ENCODE data around the gene CUEDC1.

Gene CUEDC1

GRCh38 chr17:57910462-57911420 is 44.5 kb downstream of the CUEDC1 start:
- H3K4me2 ChIP-seq: no peak overlapping the region

GRCh38 chr17:57909551-57909950 is 45.7 kb downstream of the CUEDC1 start:
- Histone ChIP-seq H3K36me3 (no peaks in the 10 kb centered on the region), H3K4me1 (peaks cover 71% of the 10 kb centered on the region), H3K4me2 (peak overlapping the region; percentile 57), H3K9ac (no peak overlapping the region), H4K20me1 (no peaks in the 10 kb centered on the region), H3K27ac (no peak overlapping the region), H3K4me3 (no peak overlapping the region), H3K27me3 (no peaks in the 10 kb centered on the region), H3K9me3 (no peaks in the 10 kb centered on the region)
- no peak for TF ChIP-seq Cebpa-rat (IDR thresholded peaks at IDR 0.05)

More at GRCh38 chr17:57910462-57911420, 44.5 kb downstream of the CUEDC1 start:
- Histone ChIP-seq H4K20me1 (no peaks in the 10 kb centered on the region), H3K27me3 (no peaks in the 10 kb centered on the region), H3K4me1 (peaks cover 71% of the 10 kb centered on the region), H3K27ac (no peak overlapping the region), H3K4me3 (no peak overlapping the region), H3K9me3 (no peaks in the 10 kb centered on the region), H3K9ac (no peak overlapping the region), H3K36me3 (no peaks in the 10 kb centered on the region)
- TF ChIP-seq Cebpa-rat (IDR thresholded peaks at IDR 0.05): no peak

- H3K4me2 ChIP-seq: peak overlapping the region; percentile 57
- peaks cover 71% of the 10 kb centered on the region for H3K4me1 ChIP-seq
- peak overlapping the region; percentile 7; the same call in 1 of the 2 replicates for H3K9ac ChIP-seq
- H3K27ac ChIP-seq: no peak overlapping the region
- H3K9me3 ChIP-seq: no peaks in the 10 kb centered on the region
- no peak overlapping the region for H3K4me3 ChIP-seq
- no peaks in the 10 kb centered on the region for H3K36me3 ChIP-seq
- no peaks in the 10 kb centered on the region for H3K27me3 ChIP-seq
- H4K20me1 ChIP-seq: no peaks in the 10 kb centered on the region
- TF ChIP-seq Cebpa-rat (IDR thresholded peaks at IDR 0.05): no peak
Measured at GRCh38 chr17:57908278-57908677, 46.9 kb downstream of the CUEDC1 start.

- Histone ChIP-seq H3K27me3 (no peaks in the 10 kb centered on the region), H3K36me3 (no peaks in the 10 kb centered on the region), H3K9me3 (no peaks in the 10 kb centered on the region), H3K4me2 (peak overlapping the region; percentile 33), H3K9ac (no peak overlapping the region), H3K4me1 (peaks cover 82% of the 10 kb centered on the region), H4K20me1 (no peaks in the 10 kb centered on the region), H3K27ac (no peak overlapping the region), H3K4me3 (no peak overlapping the region)
- TF ChIP-seq Cebpa-rat (IDR thresholded peaks at IDR 0.05): no peak
Measured at GRCh38 chr17:57906910-57907309, 48.3 kb downstream of the CUEDC1 start.

GRCh38 chr17:57905875-57906455 is 49.2 kb downstream of the CUEDC1 start:
- Histone ChIP-seq H3K36me3 (no peaks in the 10 kb centered on the region), H3K4me3 (no peak overlapping the region), H3K9ac (no peak overlapping the region), H3K4me2 (peak overlapping the region; percentile 33), H3K4me1 (peaks cover 89% of the 10 kb centered on the region), H4K20me1 (no peaks in the 10 kb centered on the region), H3K27me3 (no peaks in the 10 kb centered on the region), H3K9me3 (no peaks in the 10 kb centered on the region), H3K27ac (no peak overlapping the region)
- no peak for TF ChIP-seq Cebpa-rat (IDR thresholded peaks at IDR 0.05)

GRCh38 chr17:57903961-57904360 is 51.3 kb downstream of the CUEDC1 start:
- Histone ChIP-seq H3K9ac (no peak overlapping the region), H3K4me1 (peaks cover 98% of the 10 kb centered on the region), H3K36me3 (no peaks in the 10 kb centered on the region), H3K4me2 (peak overlapping the region; percentile 76), H3K27ac (peak overlapping the region; percentile 75), H3K27me3 (no peaks in the 10 kb centered on the region), H3K9me3 (no peaks in the 10 kb centered on the region), H3K4me3 (no peak overlapping the region), H4K20me1 (no peaks in the 10 kb centered on the region)
- TF ChIP-seq Cebpa-rat (IDR thresholded peaks at IDR 0.05): no peak

GRCh38 chr17:57902800-57903759 is 52.1 kb downstream of the CUEDC1 start:
- Histone ChIP-seq H3K27ac (peak overlapping the region; percentile 75), H4K20me1 (no peaks in the 10 kb centered on the region), H3K27me3 (no peaks in the 10 kb centered on the region), H3K4me2 (peak overlapping the region; percentile 76), H3K4me3 (no peak overlapping the region), H3K9me3 (no peaks in the 10 kb centered on the region), H3K36me3 (no peaks in the 10 kb centered on the region), H3K4me1 (peaks cover 98% of the 10 kb centered on the region), H3K9ac (peak overlapping the region; percentile 42; the same call in 1 of the 2 replicates)
- TF ChIP-seq Cebpa-rat (IDR thresholded peaks at IDR 0.05): peak; percentile 90

GRCh38 chr17:57902117-57902799 is 53.0 kb downstream of the CUEDC1 start:
- no peak overlapping the region for H3K4me3 ChIP-seq
- no peaks in the 10 kb centered on the region for H3K36me3 ChIP-seq
- H4K20me1 ChIP-seq: no peaks in the 10 kb centered on the region
- TF ChIP-seq Cebpa-rat (IDR thresholded peaks at IDR 0.05): no peak
- H3K4me2 ChIP-seq: peak overlapping the region; percentile 76
- H3K9ac ChIP-seq: peak overlapping the region; percentile 42; the same call in 1 of the 2 replicates
- no peaks in the 10 kb centered on the region for H3K9me3 ChIP-seq
- H3K27me3 ChIP-seq: no peaks in the 10 kb centered on the region
- H3K27ac ChIP-seq: peak overlapping the region; percentile 75
- H3K4me1 ChIP-seq: peaks cover 98% of the 10 kb centered on the region

Measured in BLaER1 (cell line).